Mesenchymal stem cell (in vitro differentiated cells and primary cell): ENCODE results near the gene TLE3.
"Not testable (repeated sequence)": the region's sequence is repeated elsewhere in the genome, so short reads cannot be mapped to it uniquely, and the experiment has no call there.

ENCODE experiments used
- DNase-seq: peaks from one replicate; pipeline ENCODE4 v3.0.0-alpha.2; 2013
- H2AFZ ChIP-seq: one replicate; pipeline ENCODE4 v1.6.1; 2013; ENCODE audit warnings: low read depth, mild to moderate bottlenecking, control low read depth, inconsistent platforms, low read length, moderate library complexity
- H2AK5ac ChIP-seq: 2 replicates; pipeline ENCODE4 v1.6.1; 2013; ENCODE audit warnings: low read length, moderate library complexity, mild to moderate bottlenecking, inconsistent platforms; ENCODE audit not compliant: severe bottlenecking
- H2BK120ac ChIP-seq: one replicate; pipeline ENCODE4 v1.6.1; 2013; ENCODE audit warnings: low read depth, mild to moderate bottlenecking, inconsistent platforms, low read length, moderate library complexity
- H2BK12ac ChIP-seq, 2 experiments: one replicate each; pipeline ENCODE4 v1.6.1; 2013; ENCODE audit warnings: inconsistent platforms in 2 of 2, low read length in 2 of 2, mild to moderate bottlenecking in 2 of 2, moderate library complexity in 2 of 2, control low read depth in 1 of 2
- H2BK15ac ChIP-seq: one replicate; pipeline ENCODE4 v1.6.1; 2013; ENCODE audit warnings: mild to moderate bottlenecking, low read depth, inconsistent platforms; ENCODE audit not compliant: poor library complexity, severe bottlenecking
- H2BK5ac ChIP-seq: 2 replicates; pipeline ENCODE4 v1.6.1; 2013; ENCODE audit warnings: low read depth, mild to moderate bottlenecking, low read length, control low read depth, inconsistent platforms; ENCODE audit not compliant: poor library complexity, severe bottlenecking
- H3K14ac ChIP-seq, 2 experiments: one replicate each; pipeline ENCODE4 v1.6.1; 2013; ENCODE audit warnings: inconsistent platforms in 2 of 2, low read length in 2 of 2, control low read depth in 1 of 2, mild to moderate bottlenecking in 1 of 2, moderate library complexity in 1 of 2
- H3K18ac ChIP-seq, 2 experiments: one replicate each; pipeline ENCODE4 v1.6.1; 2013; ENCODE audit warnings: inconsistent platforms in 2 of 2, low read length in 2 of 2, control low read depth in 1 of 2, low read depth in 1 of 2, mild to moderate bottlenecking in 1 of 2
- H3K23ac ChIP-seq, 2 experiments: one replicate each; pipeline ENCODE4 v1.6.1; 2013; ENCODE audit warnings: inconsistent platforms in 2 of 2, low read length in 2 of 2, mild to moderate bottlenecking in 2 of 2, moderate library complexity in 2 of 2, control low read depth in 1 of 2
- H3K27ac ChIP-seq: 2 replicates; pipeline ENCODE4 v1.5.1; 2013; ENCODE audit warnings: mild to moderate bottlenecking, moderate library complexity, low read length, control low read depth, inconsistent platforms; ENCODE audit not compliant: poor library complexity, severe bottlenecking
- H3K27me3 ChIP-seq, 2 experiments: 2 replicates each; pipeline versions ENCODE4 v1.6.1 to v1.7.0; 2013; ENCODE audit warnings: low read length in 2 of 2, mild to moderate bottlenecking in 2 of 2, moderate library complexity in 2 of 2, control low read depth in 1 of 2, inconsistent platforms in 1 of 2; ENCODE audit not compliant: control insufficient read depth in 1 of 2, insufficient read depth in 1 of 2
- H3K36me3 ChIP-seq, 2 experiments: 2 replicates each; pipeline versions ENCODE4 v1.6.1 to v1.7.0; 2013; ENCODE audit warnings: low read length in 2 of 2, control low read depth in 1 of 2, inconsistent platforms in 1 of 2, low read depth in 1 of 2, mild to moderate bottlenecking in 1 of 2; ENCODE audit not compliant: insufficient read depth in 2 of 2, control insufficient read depth in 1 of 2
- H3K4ac ChIP-seq, 2 experiments: one replicate each; pipeline ENCODE4 v1.6.1; 2013; ENCODE audit warnings: inconsistent platforms in 2 of 2, low read length in 2 of 2, mild to moderate bottlenecking in 2 of 2, moderate library complexity in 2 of 2, control low read depth in 1 of 2, low read depth in 1 of 2
- H3K4me1 ChIP-seq: 2 replicates; pipeline ENCODE4 v1.6.1; 2013; ENCODE audit warnings: low read depth, low read length, control low read depth; ENCODE audit not compliant: control insufficient read depth, insufficient read depth
- H3K4me2 ChIP-seq: 2 replicates; pipeline ENCODE4 v1.6.1; 2013; ENCODE audit warnings: low read length, mild to moderate bottlenecking, inconsistent platforms; ENCODE audit not compliant: poor library complexity, severe bottlenecking
- H3K4me3 ChIP-seq, 2 experiments: 2 replicates each; pipeline versions ENCODE4 v1.5.1 to v1.7.0; 2013; ENCODE audit warnings: low read length in 2 of 2, mild to moderate bottlenecking in 2 of 2, control low read depth in 1 of 2, low read depth in 1 of 2; ENCODE audit not compliant: insufficient read depth in 1 of 2
- H3K79me1 ChIP-seq: replicated peaks from 2 replicates; pipeline ENCODE4 v1.6.1; 2013; ENCODE audit warnings: mild to moderate bottlenecking, control low read depth, low read length, inconsistent platforms; ENCODE audit not compliant: poor library complexity, severe bottlenecking
- H3K9ac ChIP-seq: 2 replicates; pipeline ENCODE4 v1.7.0; 2013; ENCODE audit warnings: mild to moderate bottlenecking, low read length, moderate library complexity
- H3K9me3 ChIP-seq: 2 replicates; pipeline ENCODE4 v1.7.0; 2013; ENCODE audit warnings: mild to moderate bottlenecking, low read length; ENCODE audit not compliant: control insufficient read depth
- H4K8ac ChIP-seq: one replicate; pipeline ENCODE4 v1.6.1; 2013; ENCODE audit warnings: inconsistent platforms, mild to moderate bottlenecking, low read length, moderate library complexity
- H4K91ac ChIP-seq: one replicate; pipeline ENCODE4 v1.6.1; 2013; ENCODE audit warnings: mild to moderate bottlenecking, low read length, inconsistent platforms
- WGBS: methylation state at CpG from one replicate; pipeline ENCODE4 v1.1.7; 2013; ENCODE audit warnings: mixed read lengths; 5-methylcytosine and 5-hydroxymethylcytosine counted together

TLE3 gene

DNA sequence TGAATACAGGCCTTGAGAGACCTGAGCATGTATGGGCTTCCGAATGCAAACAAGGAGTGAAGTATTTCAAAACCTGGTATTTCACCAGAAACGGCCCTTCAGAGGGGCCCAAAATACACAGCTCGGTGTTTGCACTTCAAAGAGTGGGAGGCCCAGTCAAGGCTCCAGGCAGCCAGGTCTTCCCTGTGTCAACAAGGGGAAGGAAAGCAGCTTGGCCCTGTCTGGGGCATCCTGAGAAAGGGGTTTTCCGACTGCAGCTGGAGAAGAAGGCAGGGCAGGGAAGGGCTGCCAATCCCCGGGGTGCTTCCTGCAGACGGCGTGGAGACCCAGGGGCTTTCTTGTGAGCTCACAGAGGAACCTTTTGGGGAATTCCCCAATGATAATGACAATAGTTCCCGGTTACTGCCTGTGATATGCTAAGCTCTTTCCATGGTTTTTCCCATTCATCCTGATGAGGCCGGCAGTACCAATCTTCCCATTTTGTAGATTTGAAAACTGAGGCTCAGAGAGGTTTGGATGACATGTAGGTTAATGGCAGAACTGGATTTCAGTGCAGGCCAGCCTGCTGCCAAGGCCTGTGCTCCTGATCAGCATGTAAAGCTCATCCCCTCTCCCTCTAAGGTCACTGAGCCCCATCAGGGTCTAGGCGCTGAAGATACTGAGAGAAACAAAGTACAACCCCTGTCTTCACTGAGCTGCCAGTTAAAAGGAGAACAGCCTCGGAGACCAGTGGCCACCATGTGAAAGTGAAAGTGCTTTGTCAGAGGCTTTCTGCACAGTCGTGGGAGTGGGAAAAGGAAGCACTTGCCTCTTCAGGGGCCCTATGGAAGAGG is 43.0 kb upstream of the TLE3 start:
- peaks cover 42 to 52% of the 10 kb centered on the region in 2 experiments for H3K27me3 ChIP-seq
- no peak overlapping the region for H2BK120ac ChIP-seq
- no peak overlapping the region for H4K8ac ChIP-seq
- H2BK5ac ChIP-seq = no peak overlapping the region
- no peak overlapping the region for H3K4ac ChIP-seq
- H3K27ac ChIP-seq = no peak overlapping the region
- H3K36me3 ChIP-seq = no peaks in the 10 kb centered on the region
- peak overlapping the region in 1 of 2 experiments; percentile 64 for H3K4me3 ChIP-seq
- H3K79me1 ChIP-seq = no peaks in the 10 kb centered on the region
- no peak overlapping the region for H3K4me2 ChIP-seq
- no peak overlapping the region for H2AK5ac ChIP-seq
- H3K18ac ChIP-seq = peak overlapping the region in 1 of 2 experiments; percentile 44
- peaks cover 14% of the 10 kb centered on the region for H3K4me1 ChIP-seq
- peak; percentile 73 for DNase-seq
- H2AFZ ChIP-seq = peak overlapping the region; percentile 6
- H3K14ac ChIP-seq = peak overlapping the region in 1 of 2 experiments; percentile 66
- no peak overlapping the region for H2BK12ac ChIP-seq
- no peaks in the 10 kb centered on the region for H3K9me3 ChIP-seq
- peak overlapping the region; percentile 42 for H3K9ac ChIP-seq
- H4K91ac ChIP-seq = no peak overlapping the region
- no peak overlapping the region for H2BK15ac ChIP-seq
- H3K23ac ChIP-seq = no peak overlapping the region
- 63% methylated on average over 12 of the region's 12 CpGs for WGBS

DNA sequence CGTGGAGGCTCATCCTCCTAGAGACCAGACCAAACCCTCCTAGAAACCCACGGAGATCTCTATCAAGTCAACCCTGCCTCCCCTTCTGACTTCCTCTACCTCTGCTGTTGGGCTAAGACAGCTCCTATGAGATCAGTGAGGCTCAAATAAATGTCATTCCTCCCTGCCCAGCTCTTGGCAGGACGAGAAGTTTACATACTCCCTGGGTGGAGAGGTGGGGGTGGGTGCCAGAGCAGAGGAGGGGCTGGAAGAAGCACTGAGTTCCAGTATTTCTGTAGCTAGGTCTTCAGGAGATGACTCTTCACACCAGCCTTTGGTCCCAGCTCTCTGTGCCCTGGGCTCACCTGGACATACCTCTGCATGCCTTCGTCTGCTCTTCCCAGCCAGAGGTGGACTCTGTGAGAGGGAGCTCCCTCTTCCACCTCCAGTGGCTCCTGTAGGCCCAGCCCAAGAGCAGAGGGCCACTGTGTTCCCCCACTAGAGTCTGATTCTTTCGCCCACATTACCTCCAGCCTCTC is 42.4 kb upstream of the TLE3 start:
- WGBS = 85% methylated on average over 5 of the region's 5 CpGs
- H3K27ac ChIP-seq = no peak overlapping the region
- no peak for DNase-seq
- no peak overlapping the region for H3K4ac ChIP-seq
- H3K4me2 ChIP-seq = no peak overlapping the region
- no peak overlapping the region for H2BK15ac ChIP-seq
- H3K18ac ChIP-seq = no peak overlapping the region
- H3K9ac ChIP-seq = no peak overlapping the region
- no peak overlapping the region for H2AK5ac ChIP-seq
- no peak overlapping the region for H3K14ac ChIP-seq
- H2BK120ac ChIP-seq = no peak overlapping the region
- H4K8ac ChIP-seq = no peak overlapping the region
- no peaks in the 10 kb centered on the region for H3K36me3 ChIP-seq
- peaks cover 43 to 52% of the 10 kb centered on the region in 2 experiments for H3K27me3 ChIP-seq
- no peak overlapping the region for H3K23ac ChIP-seq
- no peak overlapping the region for H4K91ac ChIP-seq
- H3K4me1 ChIP-seq = peaks cover 14% of the 10 kb centered on the region
- H3K79me1 ChIP-seq = no peaks in the 10 kb centered on the region
- H2BK12ac ChIP-seq = no peak overlapping the region
- H2AFZ ChIP-seq = no peak overlapping the region
- no peak overlapping the region for H3K4me3 ChIP-seq
- no peak overlapping the region for H2BK5ac ChIP-seq
- H3K9me3 ChIP-seq = no peaks in the 10 kb centered on the region

DNA sequence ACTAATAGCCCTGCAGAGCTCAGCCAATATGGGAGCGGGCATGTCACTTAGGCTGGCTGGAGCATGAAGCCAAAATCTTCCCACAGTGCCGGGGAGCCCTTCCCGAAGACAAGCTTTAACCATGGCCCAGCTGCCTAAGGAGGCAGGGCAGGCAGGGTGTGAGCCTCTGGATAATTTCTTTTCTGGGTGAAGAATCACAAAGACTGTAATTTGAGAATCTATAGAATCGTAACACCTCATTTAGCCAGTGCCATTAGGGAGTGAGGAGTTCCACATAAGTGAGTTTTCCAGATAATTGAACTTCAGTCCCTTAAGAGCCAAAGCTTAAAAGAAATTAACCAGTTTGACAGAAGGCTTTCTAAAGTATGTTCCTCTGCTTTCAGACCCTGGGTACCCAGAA is 40.2 kb upstream of the TLE3 start:
- Histone ChIP-seq H3K14ac (no peak overlapping the region), H2BK15ac (peak overlapping the region; percentile 7), H2AK5ac (no peak overlapping the region), H3K4me3 (no peak overlapping the region), H3K9ac (no peak overlapping the region), H3K4ac (no peak overlapping the region), H3K27me3 (peaks cover 44 to 62% of the 10 kb centered on the region in 2 experiments), H3K4me1 (peaks cover 15% of the 10 kb centered on the region), H3K23ac (no peak overlapping the region), H2BK5ac (no peak overlapping the region), H3K27ac (no peak overlapping the region), H2BK12ac (no peak overlapping the region), H3K36me3 (no peaks in the 10 kb centered on the region), H3K9me3 (no peaks in the 10 kb centered on the region), H3K79me1 (no peaks in the 10 kb centered on the region), H2BK120ac (no peak overlapping the region), H4K8ac (no peak overlapping the region), H4K91ac (peak overlapping the region; percentile 40), H3K4me2 (no peak overlapping the region), H2AFZ (no peak overlapping the region), H3K18ac (no peak overlapping the region)
- 89% methylated on average over 4 of the region's 4 CpGs for WGBS
- DNase-seq = no peak

DNA sequence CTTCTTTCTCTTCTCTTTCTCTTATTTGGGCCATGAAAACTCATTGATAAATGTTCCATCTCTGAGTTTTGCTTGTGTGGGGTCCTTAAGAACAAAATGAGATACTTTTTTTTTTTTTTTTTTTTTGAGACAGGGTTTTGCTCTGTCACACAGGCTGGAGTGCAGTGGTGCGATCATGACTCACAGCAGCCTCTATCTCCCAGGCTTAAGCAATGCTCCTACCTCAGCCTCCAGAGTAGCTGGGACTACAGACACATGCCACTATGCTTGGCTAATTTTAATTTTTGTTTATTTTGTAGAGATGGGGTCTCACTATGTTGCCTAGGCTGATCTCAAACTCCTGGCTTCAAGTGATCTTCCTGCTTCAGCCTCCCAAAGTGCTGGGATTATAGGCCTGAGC is 39.3 kb upstream of the TLE3 start:
- H2BK15ac ChIP-seq, H3K79me1 ChIP-seq, H3K9ac ChIP-seq, H3K4me3 ChIP-seq, H3K27ac ChIP-seq, H3K9me3 ChIP-seq, H3K23ac ChIP-seq, H4K91ac ChIP-seq, H2BK120ac ChIP-seq, H3K14ac ChIP-seq, H3K4me2 ChIP-seq, H2AK5ac ChIP-seq, H2BK12ac ChIP-seq, H3K18ac ChIP-seq, H3K4ac ChIP-seq, H4K8ac ChIP-seq, H2BK5ac ChIP-seq, H2AFZ ChIP-seq, H3K36me3 ChIP-seq: not testable (repeated sequence)
- no CpG with 5 or more reads among the region's 1 CpG for WGBS
- H3K27me3 ChIP-seq = peaks cover 42 to 65% of the 10 kb centered on the region in 2 experiments
- peaks cover 10% of the 10 kb centered on the region for H3K4me1 ChIP-seq
- DNase-seq = peak; percentile 42
